ENCODE measurements around the gene CCDC106.

CCDC106 gene

GRCh38 chr19:55696301-55697068 is 48.5 kb downstream of the CCDC106 start:
- Histone ChIP-seq H3K27ac (ENCODE audit: extremely low read depth, low read depth, low read length) (no peak overlapping the region), H3K4me3 (ENCODE audit: low read depth, low read length) (no peak overlapping the region), H3K36me3 (ENCODE audit: control insufficient read depth in 2 of 2, insufficient read depth in 1 of 2, low read length in 2 of 2) (peaks cover 14 to 81% of the 10 kb centered on the region in 2 experiments), H3K9me3 (ENCODE audit: control insufficient read depth, insufficient read depth, low read depth, low read length) (no peaks in the 10 kb centered on the region), H3K4me1 (ENCODE audit: control insufficient read depth, insufficient read depth, low read length) (no peaks in the 10 kb centered on the region)
- TF ChIP-seq ZNF221 (tag by site-specific recombination; IDR thresholded peaks at IDR 0.05; ENCODE audit: borderline replicate concordance), result no peak
- TF ChIP-seq, protein P1, sequence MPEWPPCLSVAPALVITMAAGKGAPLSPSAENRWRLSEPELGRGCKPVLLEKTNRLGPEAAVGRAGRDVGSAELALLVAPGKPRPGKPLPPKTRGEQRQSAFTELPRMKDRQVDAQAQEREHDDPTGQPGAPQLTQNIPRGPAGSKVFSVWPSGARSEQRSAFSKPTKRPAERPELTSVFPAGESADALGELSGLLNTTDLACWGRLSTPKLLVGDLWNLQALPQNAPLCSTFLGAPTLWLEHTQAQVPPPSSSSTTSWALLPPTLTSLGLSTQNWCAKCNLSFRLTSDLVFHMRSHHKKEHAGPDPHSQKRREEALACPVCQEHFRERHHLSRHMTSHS (tag by site-specific recombination; IDR thresholded peaks at IDR 0.05), result no peak
- TF ChIP-seq SALL2 (tag by site-specific recombination; IDR thresholded peaks at IDR 0.05; ENCODE audit: borderline replicate concordance), result no peak
- no peak for TF ChIP-seq HOXD13 (CRISPR knock-in tag; IDR thresholded peaks at IDR 0.05; ENCODE audit: borderline replicate concordance)
- no peak for TF ChIP-seq ZBTB7A (tag by site-specific recombination; IDR thresholded peaks at IDR 0.05; ENCODE audit: low read depth)
- no peak for TF ChIP-seq ZNF548 (tag by site-specific recombination; IDR thresholded peaks at IDR 0.05)
- TF ChIP-seq ZNF561 (tag by site-specific recombination; IDR thresholded peaks at IDR 0.05; ENCODE audit: borderline replicate concordance), result no peak
- no peak for TF ChIP-seq ZNF792 (tag by site-specific recombination; IDR thresholded peaks at IDR 0.05)
- TF ChIP-seq ZNF350 (tag by site-specific recombination; IDR thresholded peaks at IDR 0.05), result no peak
- no peak for TF ChIP-seq ZNF777 (tag by site-specific recombination; IDR thresholded peaks at IDR 0.05; ENCODE audit: borderline replicate concordance)
- TF ChIP-seq RBAK (tag by site-specific recombination; IDR thresholded peaks at IDR 0.05), result no peak
- no peak for TF ChIP-seq ZNF16 (tag by site-specific recombination; IDR thresholded peaks at IDR 0.05; ENCODE audit: low read depth)
- no peak for TF ChIP-seq KLF7 (tag by site-specific recombination; IDR thresholded peaks at IDR 0.05; ENCODE audit: borderline replicate concordance)
- TF ChIP-seq ZNF24 (tag by site-specific recombination; IDR thresholded peaks at IDR 0.05), result no peak
- no peak for TF ChIP-seq TSHZ1 (tag by site-specific recombination; IDR thresholded peaks at IDR 0.05; ENCODE audit: borderline replicate concordance)
- no peak for TF ChIP-seq ZNF302 (tag by site-specific recombination; IDR thresholded peaks at IDR 0.05; ENCODE audit: low read depth)
- no peak for TF ChIP-seq ZNF362 (tag by site-specific recombination; IDR thresholded peaks at IDR 0.05)
- no peak for TF ChIP-seq ZNF785 (tag by site-specific recombination; IDR thresholded peaks at IDR 0.05)
- POLR2A ChIA-PET, result no interaction called here
- CTCF ChIA-PET, result no interaction called here

GRCh38 chr19:55697069-55697440 is 49.0 kb downstream of the CCDC106 start:
- CTCF ChIA-PET, result interaction anchor here (0.7 kb wide), 1 partner anchor 25 kb away, joined by 3 read pairs; no protein-coding TSS in a partner anchor
- Histone ChIP-seq H3K4me1 (ENCODE audit: control insufficient read depth, insufficient read depth, low read length) (no peaks in the 10 kb centered on the region), H3K9me3 (ENCODE audit: control insufficient read depth, insufficient read depth, low read depth, low read length) (no peaks in the 10 kb centered on the region), H3K4me3 (ENCODE audit: low read depth, low read length) (no peak overlapping the region), H3K27ac (ENCODE audit: extremely low read depth, low read depth, low read length) (no peak overlapping the region), H3K36me3 (ENCODE audit: control insufficient read depth in 2 of 2, insufficient read depth in 1 of 2, low read length in 2 of 2) (peaks cover 14 to 75% of the 10 kb centered on the region in 2 experiments)
- no peak for TF ChIP-seq ZSCAN23 (tag by site-specific recombination; IDR thresholded peaks at IDR 0.05)
- no peak for TF ChIP-seq ZNF302 (tag by site-specific recombination; IDR thresholded peaks at IDR 0.05; ENCODE audit: low read depth)
- TF ChIP-seq ZNF624 (tag by site-specific recombination; IDR thresholded peaks at IDR 0.05), result no peak
- TF ChIP-seq FEZF1 (tag by site-specific recombination; IDR thresholded peaks at IDR 0.05), result no peak
- TF ChIP-seq, protein P2, sequence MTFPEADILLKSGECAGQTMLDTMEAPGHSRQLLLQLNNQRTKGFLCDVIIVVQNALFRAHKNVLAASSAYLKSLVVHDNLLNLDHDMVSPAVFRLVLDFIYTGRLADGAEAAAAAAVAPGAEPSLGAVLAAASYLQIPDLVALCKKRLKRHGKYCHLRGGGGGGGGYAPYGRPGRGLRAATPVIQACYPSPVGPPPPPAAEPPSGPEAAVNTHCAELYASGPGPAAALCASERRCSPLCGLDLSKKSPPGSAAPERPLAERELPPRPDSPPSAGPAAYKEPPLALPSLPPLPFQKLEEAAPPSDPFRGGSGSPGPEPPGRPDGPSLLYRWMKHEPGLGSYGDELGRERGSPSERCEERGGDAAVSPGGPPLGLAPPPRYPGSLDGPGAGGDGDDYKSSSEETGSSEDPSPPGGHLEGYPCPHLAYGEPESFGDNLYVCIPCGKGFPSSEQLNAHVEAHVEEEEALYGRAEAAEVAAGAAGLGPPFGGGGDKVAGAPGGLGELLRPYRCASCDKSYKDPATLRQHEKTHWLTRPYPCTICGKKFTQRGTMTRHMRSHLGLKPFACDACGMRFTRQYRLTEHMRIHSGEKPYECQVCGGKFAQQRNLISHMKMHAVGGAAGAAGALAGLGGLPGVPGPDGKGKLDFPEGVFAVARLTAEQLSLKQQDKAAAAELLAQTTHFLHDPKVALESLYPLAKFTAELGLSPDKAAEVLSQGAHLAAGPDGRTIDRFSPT (tag by site-specific recombination; IDR thresholded peaks at IDR 0.05), result no peak
- TF ChIP-seq ZNF623 (tag by site-specific recombination; IDR thresholded peaks at IDR 0.05), result no peak
- no peak for TF ChIP-seq ZFP3 (tag by site-specific recombination; IDR thresholded peaks at IDR 0.05; ENCODE audit: low read depth)
- TF ChIP-seq ZNF16 (tag by site-specific recombination; IDR thresholded peaks at IDR 0.05; ENCODE audit: low read depth), result no peak
- POLR2A ChIA-PET, result no interaction called here
